ENCODE results near the gene FAM135A. TPM values are rescaled to one million over a fixed set of nuclear protein-coding genes. Genes with fewer than 3 reads are reported as not detected.

Gene FAM135A
- total and polyA plus RNA-seq, 9 of the 15 experiments (the other 6 are each of a cell fraction or from before 2014, with no cell fraction given), result 7.4 to 32.9 (median 19.2) TPM

DNA sequence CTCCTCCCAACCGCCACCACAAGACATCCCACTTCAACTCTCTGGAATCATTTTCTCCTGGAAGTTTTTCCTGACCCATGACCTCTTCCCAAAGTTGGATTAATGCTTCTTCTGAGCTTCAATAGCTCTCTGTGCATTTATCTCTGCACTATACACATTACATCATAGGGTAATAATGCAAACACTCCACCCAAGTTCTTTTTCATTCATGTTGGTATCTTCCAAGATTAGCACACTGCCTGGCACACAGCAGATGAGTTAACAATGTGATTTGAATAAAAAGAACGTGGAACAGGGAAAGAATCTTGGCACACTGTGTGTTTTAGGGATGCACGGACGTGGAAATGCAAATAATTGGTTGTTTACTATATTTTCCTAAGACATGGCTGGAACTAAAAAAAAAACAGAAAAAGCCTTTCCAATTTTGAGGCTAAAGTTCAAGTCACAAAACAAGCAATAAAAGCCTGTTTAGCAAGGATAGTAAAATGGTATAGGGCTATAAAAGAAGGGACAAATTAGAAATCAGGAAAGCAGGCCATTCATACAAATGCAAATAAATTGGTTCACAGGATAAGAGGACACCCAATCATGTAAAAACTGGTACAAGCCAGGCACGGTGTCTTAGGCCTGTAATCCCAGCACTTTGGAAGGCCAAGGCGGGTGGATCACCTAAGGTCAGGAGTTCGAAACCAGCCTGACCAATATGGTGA, 1.6 kb upstream of the FAM135A start:
- peaks cover 49% of the 10 kb centered on the region for H3K79me2 ChIP-seq (ENCODE audit: control insufficient read depth, insufficient read depth, low read length)
- no peaks in the 10 kb centered on the region for H3K9me3 ChIP-seq (replicated peaks; ENCODE audit: control insufficient read depth, insufficient read depth, low read depth, low read length)
- no peak for FAIRE-seq
- in situ Hi-C loops (cut with MboI), result no loop called here
- no peak overlapping the region for H3K4me3 ChIP-seq
- BruUV-seq (replicated peaks), result no TSS peak
- H3K36me3 ChIP-seq (ENCODE audit: control insufficient read depth, insufficient read depth, low read length), result peaks cover 7% of the 10 kb centered on the region; the same call in 2 of the 3 replicates
- 82% methylated on average over 7 of the region's 7 CpGs for WGBS (ENCODE audit: insufficient coverage, low coverage, missing lambda C conversion rate)
- no peak for DNase-seq (ENCODE audit: extremely low read depth in 1 of 4, low spot score in 3 of 4)
- ChIA-PET CTCF (ENCODE audit: low intra/inter-chr PET ratio) (no interaction called here), POLR2A (interaction anchor here (0.6 to 1.8 kb wide), 6 partner anchors 8 to 203 kb away, joined by 3 to 9 read pairs (median 6); no protein-coding TSS in a partner anchor)
- H3K9ac ChIP-seq (ENCODE audit: insufficient read depth in 1 of 2, low read depth in 2 of 2, low read length in 2 of 2), result peak overlapping the region; percentile 43 to 92; a peak in 1 of 4 replicates
- H3K4me1 ChIP-seq (replicated peaks in 1 of 2; ENCODE audit: control insufficient read depth in 2 of 2, insufficient read depth in 2 of 2, low read length in 2 of 2), result peaks cover 3 to 6% of the 10 kb centered on the region in 2 experiments; a peak in 2 of 5 replicates
- H2AFZ ChIP-seq (ENCODE audit: low read depth, low read length), result no peak overlapping the region
- TF ChIP-seq DNMT1 (IDR thresholded peaks at IDR 0.05) (no peak), TCFL5 (CRISPR knock-in tag; conservative IDR thresholded peaks at IDR 0.05) (no peak), KAT8 (IDR thresholded peaks at IDR 0.05; ENCODE audit: low read depth) (no peak), ZNF431 (CRISPR knock-in tag; IDR thresholded peaks at IDR 0.05) (no peak), ILK (tag; IDR thresholded peaks at IDR 0.05; ENCODE audit: borderline replicate concordance, low read depth) (no peak), CBX5 (IDR thresholded peaks at IDR 0.05; ENCODE audit: borderline replicate concordance, low read depth) (no peak), ATF1 (CRISPR knock-in tag; IDR thresholded peaks at IDR 0.05) (no peak), ATF1 (tag; IDR thresholded peaks at IDR 0.05) (no peak), JUND (IDR thresholded peaks at IDR 0.05; ENCODE audit: borderline replicate concordance, low read depth, low read length) (no peak), JUND (tag; IDR thresholded peaks at IDR 0.05; ENCODE audit: borderline replicate concordance, low read depth, low read length) (no peak), ZSCAN29 (IDR thresholded peaks at IDR 0.05) (no peak)
- TF ChIP-seq, protein P1, sequence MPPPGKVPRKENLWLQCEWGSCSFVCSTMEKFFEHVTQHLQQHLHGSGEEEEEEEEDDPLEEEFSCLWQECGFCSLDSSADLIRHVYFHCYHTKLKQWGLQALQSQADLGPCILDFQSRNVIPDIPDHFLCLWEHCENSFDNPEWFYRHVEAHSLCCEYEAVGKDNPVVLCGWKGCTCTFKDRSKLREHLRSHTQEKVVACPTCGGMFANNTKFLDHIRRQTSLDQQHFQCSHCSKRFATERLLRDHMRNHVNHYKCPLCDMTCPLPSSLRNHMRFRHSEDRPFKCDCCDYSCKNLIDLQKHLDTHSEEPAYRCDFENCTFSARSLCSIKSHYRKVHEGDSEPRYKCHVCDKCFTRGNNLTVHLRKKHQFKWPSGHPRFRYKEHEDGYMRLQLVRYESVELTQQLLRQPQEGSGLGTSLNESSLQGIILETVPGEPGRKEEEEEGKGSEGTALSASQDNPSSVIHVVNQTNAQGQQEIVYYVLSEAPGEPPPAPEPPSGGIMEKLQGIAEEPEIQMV (tag; conservative IDR thresholded peaks at IDR 0.05; ENCODE audit: low read depth), result no peak
- TF ChIP-seq, protein P2, sequence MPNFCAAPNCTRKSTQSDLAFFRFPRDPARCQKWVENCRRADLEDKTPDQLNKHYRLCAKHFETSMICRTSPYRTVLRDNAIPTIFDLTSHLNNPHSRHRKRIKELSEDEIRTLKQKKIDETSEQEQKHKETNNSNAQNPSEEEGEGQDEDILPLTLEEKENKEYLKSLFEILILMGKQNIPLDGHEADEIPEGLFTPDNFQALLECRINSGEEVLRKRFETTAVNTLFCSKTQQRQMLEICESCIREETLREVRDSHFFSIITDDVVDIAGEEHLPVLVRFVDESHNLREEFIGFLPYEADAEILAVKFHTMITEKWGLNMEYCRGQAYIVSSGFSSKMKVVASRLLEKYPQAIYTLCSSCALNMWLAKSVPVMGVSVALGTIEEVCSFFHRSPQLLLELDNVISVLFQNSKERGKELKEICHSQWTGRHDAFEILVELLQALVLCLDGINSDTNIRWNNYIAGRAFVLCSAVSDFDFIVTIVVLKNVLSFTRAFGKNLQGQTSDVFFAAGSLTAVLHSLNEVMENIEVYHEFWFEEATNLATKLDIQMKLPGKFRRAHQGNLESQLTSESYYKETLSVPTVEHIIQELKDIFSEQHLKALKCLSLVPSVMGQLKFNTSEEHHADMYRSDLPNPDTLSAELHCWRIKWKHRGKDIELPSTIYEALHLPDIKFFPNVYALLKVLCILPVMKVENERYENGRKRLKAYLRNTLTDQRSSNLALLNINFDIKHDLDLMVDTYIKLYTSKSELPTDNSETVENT (CRISPR knock-in tag; IDR thresholded peaks at IDR 0.05), result no peak
- H3K27ac ChIP-seq (ENCODE audit: extremely low read depth, low read depth, low read length), result no peak overlapping the region
- ATAC-seq, result no peak
- H3K27me3 ChIP-seq (ENCODE audit: control insufficient read depth in 2 of 2, insufficient read depth in 2 of 2, low read length in 2 of 2), result no peaks in the 10 kb centered on the region
- H3K9me1 ChIP-seq (ENCODE audit: control insufficient read depth, insufficient read depth, low read length), result no peaks in the 10 kb centered on the region
- H4K20me1 ChIP-seq (replicated peaks; ENCODE audit: control insufficient read depth, insufficient read depth, low read length), result no peaks in the 10 kb centered on the region
- intact Hi-C loops (cut with micrococcal nuclease), result loop anchor here (2.0 kb wide), 1 partner anchor 13 kb away; no protein-coding TSS in a partner anchor
- H3K4me2 ChIP-seq (ENCODE audit: insufficient read depth, low read length), result peak overlapping the region; percentile 93
